Uterus (tissue), 4 donors: ENCODE measurements around the gene TSHZ2. TPM values are rescaled to one million over a fixed set of nuclear protein-coding genes. Genes with fewer than 3 reads are reported as not detected.

Experiments
- DNase-seq, 2 donors: peaks; one replicate each; pipeline ENCODE4 v3.0.0-alpha.2; 2019 to 2020
- H3K27ac ChIP-seq, 2 donors: fragments of 200-600 bp; sonication (generic); 1 replicate in 1 of 2; 2 replicates in 1 of 2; pipeline ENCODE4 v1.5.1; 2016 to 2018
- H3K27me3 ChIP-seq, 2 donors: fragments of 200-600 bp; sonication (generic); one replicate each; pipeline ENCODE4 v1.5.1; 2018 to 2019; ENCODE audit warnings: control low read depth in 1 of 2
- H3K36me3 ChIP-seq, 2 donors: fragments of 200-600 bp; sonication (generic); one replicate each; pipeline ENCODE4 v1.5.1; 2019; ENCODE audit warnings: control low read depth in 1 of 2
- H3K4me1 ChIP-seq, 2 donors: fragments of 200-600 bp; sonication (generic); one replicate each; pipeline ENCODE4 v1.5.1; 2018 to 2019; ENCODE audit warnings: control low read depth in 1 of 2
- H3K4me3 ChIP-seq, 2 donors: fragments of 200-600 bp; sonication (generic); 1 replicate in 1 of 2; 2 replicates in 1 of 2; pipeline ENCODE4 v1.5.1; 2018 to 2019; ENCODE audit warnings: mild to moderate bottlenecking in 1 of 2
- H3K9me3 ChIP-seq, 2 donors: fragments of 200-600 bp; sonication (generic); one replicate each; pipeline ENCODE4 v1.5.1; 2019; ENCODE audit warnings: control low read depth in 1 of 2
- CTCF ChIP-seq, 4 experiments: fragments of 200-600 bp in 2 of 4; fragments of 450-650 bp in 2 of 4; sonication (generic) in 2 of 4; IDR thresholded peaks; one replicate each; pipeline ENCODE4 v1.5.1; 2016 to 2019; ENCODE audit warnings: antibody characterized with exemption in 4 of 4, mild to moderate bottlenecking in 2 of 4, moderate library complexity in 1 of 4
- POLR2A ChIP-seq, 2 donors: fragments of 450-650 bp; IDR thresholded peaks; one replicate each; pipeline ENCODE4 v1.6.1; 2016; ENCODE audit warnings: antibody characterized with exemption in 2 of 2, mild to moderate bottlenecking in 1 of 2, moderate library complexity in 1 of 2
- intact Hi-C: fragments of 100-400 bp; cut with DNase I; formaldehyde crosslinking; loops from one replicate; pipeline ENCODE4 v1.15.1; 2023; ENCODE audit warnings: low total_unique reads
- total RNA-seq, 4 donors: library from RNA; depleted of rRNA in 3 of 4; stranded (reverse); fragments of >200 nt in 3 of 4; gene quantifications; one replicate each; pipeline versions ENCODE4 v1.1.0 to v1.2.4, GENCODE V29; 2014 to 2023
- donor health status: DM: yes; HTN: yes; CAD: no.

The TSHZ2 gene
- total RNA-seq, 4 donors from 2014 or later = 22.0 to 50.1 (median 33.1) TPM

- no peak for TF ChIP-seq CTCF (IDR thresholded peaks at IDR 0.05)
- no peak for TF ChIP-seq POLR2A (IDR thresholded peaks at IDR 0.05)
- peak; percentile 37 to 54 for DNase-seq
- H3K36me3 ChIP-seq = no peaks in the 10 kb centered on the region
Observed at GRCh38 chr20:53124075-53124551, 152.0 kb downstream of the TSHZ2 start.

GRCh38 chr20:53124803-53125202 lies 152.6 kb downstream of the TSHZ2 start:
- Histone ChIP-seq H3K4me3 (no peak overlapping the region), H3K27ac (peak overlapping the region in 1 of 2 donors; percentile 8)

More at GRCh38 chr20:53124075-53124551, 152.0 kb downstream of the TSHZ2 start:
- intact Hi-C loops = no loop called here
- no peaks in the 10 kb centered on the region for H3K9me3 ChIP-seq
- no peaks in the 10 kb centered on the region for H3K4me1 ChIP-seq
- no peaks in the 10 kb centered on the region for H3K27me3 ChIP-seq
- no peak overlapping the region for H3K27ac ChIP-seq
- no peak overlapping the region for H3K4me3 ChIP-seq

GRCh38 chr20:53126185-53126584 lies 154.0 kb downstream of the TSHZ2 start:
- TF ChIP-seq POLR2A (IDR thresholded peaks at IDR 0.05) = no peak
- no peak for TF ChIP-seq CTCF (IDR thresholded peaks at IDR 0.05)
- no peak for DNase-seq
- no peaks in the 10 kb centered on the region for H3K4me1 ChIP-seq
- no peaks in the 10 kb centered on the region for H3K27me3 ChIP-seq
- H3K27ac ChIP-seq = no peak overlapping the region
- no peaks in the 10 kb centered on the region for H3K36me3 ChIP-seq
- no peaks in the 10 kb centered on the region for H3K9me3 ChIP-seq
- intact Hi-C loops = no loop called here
- H3K4me3 ChIP-seq = no peak overlapping the region

More at GRCh38 chr20:53124803-53125202, 152.6 kb downstream of the TSHZ2 start:
- DNase-seq = no peak
- TF ChIP-seq POLR2A (IDR thresholded peaks at IDR 0.05) (no peak), CTCF (IDR thresholded peaks at IDR 0.05) (no peak)
- no peaks in the 10 kb centered on the region for H3K36me3 ChIP-seq
- H3K4me1 ChIP-seq = no peaks in the 10 kb centered on the region
- intact Hi-C loops = no loop called here
- no peaks in the 10 kb centered on the region for H3K27me3 ChIP-seq
- no peaks in the 10 kb centered on the region for H3K9me3 ChIP-seq

GRCh38 chr20:53127027-53127426 lies 154.9 kb downstream of the TSHZ2 start:
- Histone ChIP-seq H3K4me1 (no peaks in the 10 kb centered on the region), H3K27me3 (no peaks in the 10 kb centered on the region), H3K4me3 (no peak overlapping the region), H3K36me3 (no peaks in the 10 kb centered on the region), H3K9me3 (no peaks in the 10 kb centered on the region), H3K27ac (no peak overlapping the region)
- no peak for DNase-seq
- intact Hi-C loops = no loop called here
- TF ChIP-seq CTCF (IDR thresholded peaks at IDR 0.05) = no peak
- no peak for TF ChIP-seq POLR2A (IDR thresholded peaks at IDR 0.05)

- no peak overlapping the region for H3K27ac ChIP-seq
- no peak for TF ChIP-seq POLR2A (IDR thresholded peaks at IDR 0.05)
- no peak for TF ChIP-seq CTCF (IDR thresholded peaks at IDR 0.05)
- H3K36me3 ChIP-seq = no peaks in the 10 kb centered on the region
- H3K9me3 ChIP-seq = no peaks in the 10 kb centered on the region
- intact Hi-C loops = no loop called here
- no peak for DNase-seq
- no peaks in the 10 kb centered on the region for H3K27me3 ChIP-seq
- no peak overlapping the region for H3K4me3 ChIP-seq
- no peaks in the 10 kb centered on the region for H3K4me1 ChIP-seq
Observed at GRCh38 chr20:53128004-53128403, 155.8 kb downstream of the TSHZ2 start.
